NB4 (cell line): Measurements from ENCODE around the gene GADL1.

Experiments
- DNase-seq: peaks from one replicate; pipeline ENCODE4 v3.0.0; 2010; ENCODE audit warnings: low read depth
- H3K4me3 ChIP-seq: one replicate; pipeline ENCODE4 v1.5.1; 2011; ENCODE audit warnings: mild to moderate bottlenecking, low read depth, low read length, moderate library complexity
- CTCF ChIP-seq: IDR thresholded peaks from one replicate; pipeline ENCODE4 v1.5.1; 2012; ENCODE audit warnings: low read depth, low read length
- MAX ChIP-seq: IDR thresholded peaks from 2 replicates; pipeline ENCODE4 v1.6.1; 2011; ENCODE audit warnings: low read depth, low read length
- MYC ChIP-seq: IDR thresholded peaks from 2 replicates; pipeline ENCODE4 v1.6.1; 2011; ENCODE audit warnings: low read depth, low read length
- POLR2A ChIP-seq: IDR thresholded peaks from 2 replicates; pipeline ENCODE4 v1.6.1; 2011; ENCODE audit warnings: mild to moderate bottlenecking; ENCODE audit not compliant: insufficient read length; ENCODE audit errors: extremely low read depth

Gene GADL1

GRCh38 chr3:30893678-30894325, 659 bp downstream of the GADL1 start:
- TF ChIP-seq CTCF (no peak), MYC (no peak)
- H3K4me3 ChIP-seq: peak overlapping the region; percentile 66
- no peak for DNase-seq

GRCh38 chr3:30890907-30891306, 3.6 kb downstream of the GADL1 start:
- DNase-seq: no peak
- TF ChIP-seq MAX (no peak), POLR2A (no peak), CTCF (no peak), MYC (no peak)
- H3K4me3 ChIP-seq: no peak overlapping the region

- no peak for TF ChIP-seq MAX
- TF ChIP-seq MYC: no peak
- no peak for TF ChIP-seq CTCF
- TF ChIP-seq POLR2A: no peak
- no peak overlapping the region for H3K4me3 ChIP-seq
- DNase-seq: no peak
Observed at GRCh38 chr3:30886888-30887287, 7.6 kb downstream of the GADL1 start.

GRCh38 chr3:30878862-30879261, 15.6 kb downstream of the GADL1 start:
- no peak overlapping the region for H3K4me3 ChIP-seq
- DNase-seq: no peak
- TF ChIP-seq MYC (no peak), MAX (no peak), POLR2A (no peak), CTCF (no peak)

- H3K4me3 ChIP-seq: no peak overlapping the region
- TF ChIP-seq MYC: no peak
- TF ChIP-seq CTCF: no peak
- no peak for TF ChIP-seq POLR2A
- no peak for TF ChIP-seq MAX
- no peak for DNase-seq
Observed at GRCh38 chr3:30875505-30875904, 19.0 kb downstream of the GADL1 start.

GRCh38 chr3:30873671-30874070, 20.8 kb downstream of the GADL1 start:
- DNase-seq: no peak
- no peak for TF ChIP-seq MAX
- TF ChIP-seq CTCF: no peak
- TF ChIP-seq MYC: no peak
- no peak for TF ChIP-seq POLR2A
- H3K4me3 ChIP-seq: no peak overlapping the region
